GM12872 (cell line): ENCODE data around the gene TTC38.

ENCODE experiments used
- CTCF ChIP-seq: IDR thresholded peaks from 3 replicates; pipeline ENCODE4 v1.5.1; 2011; ENCODE audit warnings: low read depth, mild to moderate bottlenecking, low read length, moderate library complexity; ENCODE audit not compliant: insufficient read depth

The TTC38 gene

GRCh38 chr22:46259374-46259773 is 8.4 kb upstream of the TTC38 start:
- TF ChIP-seq CTCF: no peak

- no peak for TF ChIP-seq CTCF
Measured at GRCh38 chr22:46260038-46260437, 7.8 kb upstream of the TTC38 start.

GRCh38 chr22:46262449-46263215 is 5.2 kb upstream of the TTC38 start:
- no peak for TF ChIP-seq CTCF

GRCh38 chr22:46263216-46263590 is 4.6 kb upstream of the TTC38 start, which contains the start of gene PKDREJ:
Gene PKDREJ (minus strand): TSS chr22:46263343. CDS start chr22:46263322, 21 bp downstream.
- TF ChIP-seq CTCF: no peak

GRCh38 chr22:46269564-46269963 is 1.8 kb downstream of the TTC38 start:
- no peak for TF ChIP-seq CTCF

- no peak for TF ChIP-seq CTCF
Measured at GRCh38 chr22:46272196-46272595, 4.4 kb downstream of the TTC38 start.

GRCh38 chr22:46272762-46273431 is 5.1 kb downstream of the TTC38 start:
- TF ChIP-seq CTCF: no peak
